Kidney (tissue), 14 donors: ENCODE data around the gene SNTN. TPM values are rescaled to one million over a fixed set of nuclear protein-coding genes. Genes with fewer than 3 reads are reported as not detected.

Experiments used
- DNase-seq, 5 donors: peaks; one replicate each; pipeline ENCODE4 v3.0.0-alpha.2; 2013 to 2020
- FAIRE-seq: peaks from 2 replicates; lab custom pipeline; 2012; peaks lifted over from hg19 to GRCh38; lab: Jason Lieb, UNC
- H3K27ac ChIP-seq, 2 donors: one replicate each; pipeline ENCODE4 v1.7.0; 2013; ENCODE audit warnings: low read depth in 2 of 2, low read length in 2 of 2, inconsistent platforms in 1 of 2
- H3K27me3 ChIP-seq: one replicate; pipeline ENCODE4 v1.7.1; 2013; ENCODE audit warnings: low read length, inconsistent platforms; ENCODE audit not compliant: control insufficient read depth, insufficient read depth
- H3K36me3 ChIP-seq, 3 donors: one replicate each; pipeline versions ENCODE4 v1.7.0 to v1.7.1; 2013; ENCODE audit warnings: low read length in 3 of 3, control low read depth in 1 of 3, inconsistent platforms in 1 of 3; ENCODE audit not compliant: insufficient read depth in 3 of 3, control insufficient read depth in 2 of 3
- H3K4me1 ChIP-seq, 3 donors: one replicate each; pipeline versions ENCODE4 v1.7.0 to v1.7.1; 2013; ENCODE audit warnings: low read length in 3 of 3, inconsistent platforms in 1 of 3, low read depth in 1 of 3; ENCODE audit not compliant: control insufficient read depth in 2 of 3, insufficient read depth in 2 of 3
- H3K4me3 ChIP-seq, 3 donors: one replicate each; pipeline versions ENCODE4 v1.7.0 to v1.8.1; 2013; ENCODE audit warnings: low read length in 3 of 3, control low read depth in 1 of 3, inconsistent platforms in 1 of 3
- H3K9ac ChIP-seq, 3 donors: one replicate each; pipeline versions ENCODE4 v1.7.0 to v1.7.1; 2013; ENCODE audit warnings: low read length in 3 of 3, control low read depth in 1 of 3, inconsistent platforms in 1 of 3
- H3K9me3 ChIP-seq, 3 donors: one replicate each; pipeline versions ENCODE4 v1.7.0 to v1.7.1; 2013; ENCODE audit warnings: low read length in 3 of 3, control low read depth in 1 of 3, inconsistent platforms in 1 of 3; ENCODE audit not compliant: control insufficient read depth in 2 of 3, insufficient read depth in 1 of 3
- intact Hi-C: fragments of 100-400 bp; cut with DNase I; formaldehyde crosslinking; loops from one replicate; pipeline ENCODE4 v1.11.1; 2022
- polyA plus RNA-seq: library from polyadenylated mRNA; stranded (reverse); fragments of 350-450 nt; fragmentation: Illumina TruSeq; extraction: RNeasy Lipid Tissue Mini Kit (QIAGEN cat#74804); gene quantifications from one replicate; pipeline ENCODE4 v1.2.3, GENCODE V29; 2014; ENCODE audit warnings: low read depth, low replicate concordance; ENCODE audit not compliant: insufficient read depth
- total RNA-seq: library from RNA; stranded (reverse); fragmentation: NEBNext Ultra II Directional; extraction: Animal tissue kit (Norgen Biotek cat#: 25700); gene quantifications from one replicate; pipeline ENCODE4 v1.2.1, GENCODE V29; 2021
- TF ChIP-seq, protein P1 (sequence below): IDR thresholded peaks from 3 replicates; pipeline ENCODE4 v1.5.1; 2012; ENCODE audit warnings: mild to moderate bottlenecking, moderate library complexity, borderline replicate concordance; ENCODE audit not compliant: insufficient read depth; ENCODE audit errors: extremely low read depth
- donor health status: control.
- donor health status: control.
- donor health status: control.
- donor health status: control.
- donor health status: control.
- donor health status: DM: yes; HTN: yes; CAD: no.
- donor health status: Normal renal cell carcinoma (clear cell type).

The SNTN gene
- total and polyA plus RNA-seq, 2 donors from 2014 or later = not detected

DNA sequence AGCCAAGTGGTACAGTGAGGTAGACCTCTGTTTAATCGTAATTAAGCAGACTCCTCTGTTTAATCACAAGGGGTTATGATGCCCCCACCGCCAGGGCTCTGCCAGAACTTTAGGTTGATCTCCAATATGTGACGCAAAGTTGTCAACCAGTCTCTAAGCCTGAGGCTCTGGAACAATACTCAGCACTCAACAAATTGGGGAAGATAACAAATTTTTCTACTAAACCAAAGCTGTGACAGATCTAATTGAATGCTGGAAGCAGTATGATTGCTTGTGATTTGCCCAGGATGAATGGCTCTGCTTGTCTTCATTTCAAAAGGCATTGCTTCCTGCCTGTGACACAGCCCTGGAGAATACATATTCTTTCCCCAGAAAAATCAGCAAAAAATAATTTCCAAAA lies 57.1 kb downstream of the SNTN start:
- TF ChIP-seq, protein P1, sequence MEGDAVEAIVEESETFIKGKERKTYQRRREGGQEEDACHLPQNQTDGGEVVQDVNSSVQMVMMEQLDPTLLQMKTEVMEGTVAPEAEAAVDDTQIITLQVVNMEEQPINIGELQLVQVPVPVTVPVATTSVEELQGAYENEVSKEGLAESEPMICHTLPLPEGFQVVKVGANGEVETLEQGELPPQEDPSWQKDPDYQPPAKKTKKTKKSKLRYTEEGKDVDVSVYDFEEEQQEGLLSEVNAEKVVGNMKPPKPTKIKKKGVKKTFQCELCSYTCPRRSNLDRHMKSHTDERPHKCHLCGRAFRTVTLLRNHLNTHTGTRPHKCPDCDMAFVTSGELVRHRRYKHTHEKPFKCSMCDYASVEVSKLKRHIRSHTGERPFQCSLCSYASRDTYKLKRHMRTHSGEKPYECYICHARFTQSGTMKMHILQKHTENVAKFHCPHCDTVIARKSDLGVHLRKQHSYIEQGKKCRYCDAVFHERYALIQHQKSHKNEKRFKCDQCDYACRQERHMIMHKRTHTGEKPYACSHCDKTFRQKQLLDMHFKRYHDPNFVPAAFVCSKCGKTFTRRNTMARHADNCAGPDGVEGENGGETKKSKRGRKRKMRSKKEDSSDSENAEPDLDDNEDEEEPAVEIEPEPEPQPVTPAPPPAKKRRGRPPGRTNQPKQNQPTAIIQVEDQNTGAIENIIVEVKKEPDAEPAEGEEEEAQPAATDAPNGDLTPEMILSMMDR = no peak
- Histone ChIP-seq H3K4me3 (no peak overlapping the region), H3K9ac (no peak overlapping the region), H3K36me3 (no peaks in the 10 kb centered on the region), H3K27me3 (no peaks in the 10 kb centered on the region), H3K27ac (no peak overlapping the region), H3K4me1 (peaks cover 0 to 4% (median 0%) of the 10 kb centered on the region in 3 donors), H3K9me3 (no peaks in the 10 kb centered on the region)
- FAIRE-seq = no peak
- intact Hi-C loops = no loop called here
- DNase-seq = no peak

Other genes with a start within 250 kb of the SNTN start
- gene C3orf49, start 166.6 kb downstream of the SNTN start, total RNA-seq = not detected
- not detected for gene C3orf49, start 166.6 kb downstream of the SNTN start, polyA plus RNA-seq
- gene THOC7, start 211.1 kb downstream of the SNTN start, total RNA-seq = 55.2 TPM
- gene THOC7, start 211.1 kb downstream of the SNTN start, polyA plus RNA-seq = 99.5 TPM
- 36.4 TPM for gene ATXN7, start 211.2 kb downstream of the SNTN start, total RNA-seq
- 1.4 TPM for gene ATXN7, start 211.2 kb downstream of the SNTN start, polyA plus RNA-seq